RWPE2 (cell line): ENCODE measurements around the gene COPZ1.

Source experiments
- ATAC-seq: fragments of 200-7000 bp; cut with Tn5 transposase; 3 replicates; pipeline ENCODE4 v1.9.1; 2021; ENCODE audit warnings: low read depth
- DNase-seq: peaks from one replicate; pipeline ENCODE4 v3.0.0-alpha.2; 2020; ENCODE audit warnings: low spot score
- H3K27ac ChIP-seq: fragments of 450-650 bp; 2 replicates; pipeline ENCODE4 v1.5.1; 2017; ENCODE audit warnings: mild to moderate bottlenecking; ENCODE audit not compliant: poor library complexity, severe bottlenecking
- H3K27me3 ChIP-seq: fragments of 250-450 bp; sonication (Bioruptor Pico); 2 replicates; pipeline ENCODE4 v1.5.1; 2021; ENCODE audit warnings: mild to moderate bottlenecking, moderate library complexity; ENCODE audit not compliant: insufficient read depth, poor library complexity, severe bottlenecking
- H3K36me3 ChIP-seq: fragments of 250-450 bp; sonication (Bioruptor Pico); 2 replicates; pipeline ENCODE4 v1.5.1; 2020; ENCODE audit warnings: low read depth, mild to moderate bottlenecking, moderate library complexity
- H3K4me1 ChIP-seq: fragments of 250-450 bp; sonication (Bioruptor Pico); 2 replicates; pipeline ENCODE4 v1.5.1; 2021; ENCODE audit warnings: mild to moderate bottlenecking, moderate library complexity; ENCODE audit not compliant: insufficient read depth, poor library complexity, severe bottlenecking
- H3K4me3 ChIP-seq: fragments of 250-450 bp; sonication (Bioruptor Pico); 2 replicates; pipeline ENCODE4 v1.5.1; 2021; ENCODE audit warnings: mild to moderate bottlenecking, moderate library complexity; ENCODE audit not compliant: severe bottlenecking
- H3K9me3 ChIP-seq: fragments of 250-450 bp; sonication (Bioruptor Pico); 2 replicates; pipeline ENCODE4 v1.5.1; 2021; ENCODE audit warnings: mild to moderate bottlenecking, moderate library complexity; ENCODE audit not compliant: severe bottlenecking
- TF ChIP-seq, protein P1 (sequence below): fragments of 450-650 bp; IDR thresholded peaks from one replicate; pipeline ENCODE4 v1.5.1; 2017; ENCODE audit warnings: mild to moderate bottlenecking, moderate library complexity; ENCODE audit not compliant: poor library complexity, severe bottlenecking

Gene COPZ1

DNA sequence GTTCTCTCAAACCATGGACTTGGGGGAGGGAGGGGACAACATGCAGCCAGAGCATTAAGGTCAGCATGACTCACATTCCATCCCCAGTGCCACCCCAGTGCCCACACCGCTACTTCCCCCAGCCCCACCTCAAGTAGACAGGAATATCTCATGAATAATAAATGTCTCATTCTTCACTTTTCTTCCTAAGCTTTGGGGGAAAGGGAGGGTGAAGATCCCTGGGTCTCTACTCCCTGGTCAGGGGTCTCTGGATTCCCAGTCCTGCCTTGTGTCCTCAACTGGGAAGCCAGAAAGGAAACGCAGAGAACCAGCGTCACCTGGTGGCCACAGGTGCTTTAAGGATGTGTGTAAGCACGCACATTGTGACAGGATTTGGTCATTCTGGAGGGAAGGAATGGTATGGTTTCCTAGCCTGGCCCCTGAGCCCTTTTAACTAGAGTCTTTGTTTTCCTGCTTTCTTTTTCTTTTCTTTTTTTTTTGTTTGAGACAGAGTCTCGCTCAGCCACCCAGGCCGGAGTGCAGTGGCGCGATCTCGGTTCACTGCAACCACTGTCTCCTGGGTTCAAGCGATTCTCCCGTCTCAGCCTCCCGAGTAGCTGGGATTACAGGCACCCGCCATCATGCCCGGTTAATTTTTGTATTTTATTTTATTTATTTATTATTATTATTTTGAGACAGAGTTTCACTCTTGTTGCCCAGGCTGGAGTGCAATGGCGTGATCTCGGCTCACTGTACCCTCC lies 36.0 kb downstream of the COPZ1 start:
- Histone ChIP-seq H3K27ac (peak overlapping the region; percentile 69), H3K27me3 (no peaks in the 10 kb centered on the region), H3K36me3 (no peaks in the 10 kb centered on the region), H3K4me3 (no peak overlapping the region), H3K4me1 (peaks cover 9% of the 10 kb centered on the region), H3K9me3 (no peaks in the 10 kb centered on the region)
- DNase-seq (no peak), ATAC-seq (peak; percentile 35; the same call in 2 of the 3 replicates)
- TF ChIP-seq, protein P1, sequence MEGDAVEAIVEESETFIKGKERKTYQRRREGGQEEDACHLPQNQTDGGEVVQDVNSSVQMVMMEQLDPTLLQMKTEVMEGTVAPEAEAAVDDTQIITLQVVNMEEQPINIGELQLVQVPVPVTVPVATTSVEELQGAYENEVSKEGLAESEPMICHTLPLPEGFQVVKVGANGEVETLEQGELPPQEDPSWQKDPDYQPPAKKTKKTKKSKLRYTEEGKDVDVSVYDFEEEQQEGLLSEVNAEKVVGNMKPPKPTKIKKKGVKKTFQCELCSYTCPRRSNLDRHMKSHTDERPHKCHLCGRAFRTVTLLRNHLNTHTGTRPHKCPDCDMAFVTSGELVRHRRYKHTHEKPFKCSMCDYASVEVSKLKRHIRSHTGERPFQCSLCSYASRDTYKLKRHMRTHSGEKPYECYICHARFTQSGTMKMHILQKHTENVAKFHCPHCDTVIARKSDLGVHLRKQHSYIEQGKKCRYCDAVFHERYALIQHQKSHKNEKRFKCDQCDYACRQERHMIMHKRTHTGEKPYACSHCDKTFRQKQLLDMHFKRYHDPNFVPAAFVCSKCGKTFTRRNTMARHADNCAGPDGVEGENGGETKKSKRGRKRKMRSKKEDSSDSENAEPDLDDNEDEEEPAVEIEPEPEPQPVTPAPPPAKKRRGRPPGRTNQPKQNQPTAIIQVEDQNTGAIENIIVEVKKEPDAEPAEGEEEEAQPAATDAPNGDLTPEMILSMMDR: peak; percentile 94

- Histone ChIP-seq H3K9me3 (no peaks in the 10 kb centered on the region), H3K36me3 (no peaks in the 10 kb centered on the region), H3K4me3 (no peak overlapping the region), H3K27ac (no peak overlapping the region), H3K4me1 (peaks cover 9% of the 10 kb centered on the region), H3K27me3 (no peaks in the 10 kb centered on the region)
- ATAC-seq (no peak), DNase-seq (no peak)
- TF ChIP-seq, protein P1: no peak
Observed at GRCh38 chr12:54363047-54363446, 38.1 kb downstream of the COPZ1 start.

DNA sequence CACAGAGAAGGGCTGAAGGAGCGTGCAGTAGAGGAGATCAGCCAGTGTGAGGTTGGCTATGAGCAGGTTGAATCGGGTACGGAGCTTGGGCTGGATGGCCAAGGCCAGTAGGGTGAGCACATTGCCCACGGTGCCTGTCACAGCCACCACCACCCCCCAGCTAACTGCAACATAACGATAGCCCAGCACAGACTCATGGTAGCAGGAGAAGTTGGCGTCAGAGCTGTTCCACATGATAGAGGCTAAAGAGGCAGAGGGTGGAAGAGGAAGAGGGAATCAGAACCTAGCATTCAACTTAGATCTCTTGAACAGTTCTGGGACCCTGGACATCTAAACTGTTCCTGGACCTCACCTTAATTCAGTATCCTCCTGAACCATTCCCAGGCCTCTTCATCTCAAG lies 38.7 kb downstream of the COPZ1 start:
- TF ChIP-seq, protein P1: no peak
- DNase-seq (no peak), ATAC-seq (no peak)
- Histone ChIP-seq H3K27ac (no peak overlapping the region), H3K4me3 (no peak overlapping the region), H3K36me3 (no peaks in the 10 kb centered on the region), H3K27me3 (no peaks in the 10 kb centered on the region), H3K4me1 (peaks cover 8% of the 10 kb centered on the region), H3K9me3 (no peaks in the 10 kb centered on the region)

DNA sequence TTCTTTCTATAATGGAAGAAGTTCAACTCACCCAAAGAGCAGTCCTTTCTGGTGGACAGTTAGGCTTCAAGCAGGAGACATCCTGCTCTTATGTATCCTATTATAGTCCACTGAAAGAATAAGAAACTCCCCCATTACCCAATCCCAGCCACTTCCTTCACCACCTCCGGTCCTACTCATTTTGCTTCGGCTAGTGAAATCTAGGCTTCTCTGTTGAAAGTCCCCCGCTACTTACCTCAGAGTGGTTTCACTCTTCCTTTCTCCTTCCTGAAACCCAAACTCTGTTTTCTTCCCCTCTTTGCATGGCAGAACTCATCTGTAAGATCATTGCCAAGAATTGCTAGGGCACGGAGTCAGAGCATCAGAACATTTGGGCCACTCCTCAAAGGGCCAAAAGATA lies 39.5 kb downstream of the COPZ1 start, which contains the start of gene GPR84:
Gene GPR84 (minus strand): TSS at position 74 of the 400 bp plus-strand sequence. CDS start 635 bp downstream, outside the sequence.
- ATAC-seq (no peak), DNase-seq (no peak)
- Histone ChIP-seq H3K27ac (no peak within 1 kb of the TSS), H3K4me3 (no peak within 1 kb of the TSS), H3K36me3 (peaks cover 3% of the 10 kb centered on the region; the same call in 1 of the 2 replicates), H3K4me1 (peaks cover 8% of the 10 kb centered on the region), H3K9me3 (no peaks in the 10 kb centered on the region), H3K27me3 (no peaks in the 10 kb centered on the region)
- TF ChIP-seq, protein P1: no peak
